Activated T-cell treated with anti-CD3 and anti-CD28 coated beads for 48 hours (primary cell): ENCODE measurements around the gene GRIP1.

Experiments used
- DNase-seq: peaks from one replicate; pipeline ENCODE4 v3.0.0-alpha.2; 2020; ENCODE audit warnings: low read depth

Gene GRIP1, protein sequence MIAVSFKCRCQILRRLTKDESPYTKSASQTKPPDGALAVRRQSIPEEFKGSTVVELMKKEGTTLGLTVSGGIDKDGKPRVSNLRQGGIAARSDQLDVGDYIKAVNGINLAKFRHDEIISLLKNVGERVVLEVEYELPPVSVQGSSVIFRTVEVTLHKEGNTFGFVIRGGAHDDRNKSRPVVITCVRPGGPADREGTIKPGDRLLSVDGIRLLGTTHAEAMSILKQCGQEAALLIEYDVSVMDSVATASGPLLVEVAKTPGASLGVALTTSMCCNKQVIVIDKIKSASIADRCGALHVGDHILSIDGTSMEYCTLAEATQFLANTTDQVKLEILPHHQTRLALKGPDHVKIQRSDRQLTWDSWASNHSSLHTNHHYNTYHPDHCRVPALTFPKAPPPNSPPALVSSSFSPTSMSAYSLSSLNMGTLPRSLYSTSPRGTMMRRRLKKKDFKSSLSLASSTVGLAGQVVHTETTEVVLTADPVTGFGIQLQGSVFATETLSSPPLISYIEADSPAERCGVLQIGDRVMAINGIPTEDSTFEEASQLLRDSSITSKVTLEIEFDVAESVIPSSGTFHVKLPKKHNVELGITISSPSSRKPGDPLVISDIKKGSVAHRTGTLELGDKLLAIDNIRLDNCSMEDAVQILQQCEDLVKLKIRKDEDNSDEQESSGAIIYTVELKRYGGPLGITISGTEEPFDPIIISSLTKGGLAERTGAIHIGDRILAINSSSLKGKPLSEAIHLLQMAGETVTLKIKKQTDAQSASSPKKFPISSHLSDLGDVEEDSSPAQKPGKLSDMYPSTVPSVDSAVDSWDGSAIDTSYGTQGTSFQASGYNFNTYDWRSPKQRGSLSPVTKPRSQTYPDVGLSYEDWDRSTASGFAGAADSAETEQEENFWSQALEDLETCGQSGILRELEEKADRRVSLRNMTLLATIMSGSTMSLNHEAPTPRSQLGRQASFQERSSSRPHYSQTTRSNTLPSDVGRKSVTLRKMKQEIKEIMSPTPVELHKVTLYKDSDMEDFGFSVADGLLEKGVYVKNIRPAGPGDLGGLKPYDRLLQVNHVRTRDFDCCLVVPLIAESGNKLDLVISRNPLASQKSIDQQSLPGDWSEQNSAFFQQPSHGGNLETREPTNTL

DNA sequence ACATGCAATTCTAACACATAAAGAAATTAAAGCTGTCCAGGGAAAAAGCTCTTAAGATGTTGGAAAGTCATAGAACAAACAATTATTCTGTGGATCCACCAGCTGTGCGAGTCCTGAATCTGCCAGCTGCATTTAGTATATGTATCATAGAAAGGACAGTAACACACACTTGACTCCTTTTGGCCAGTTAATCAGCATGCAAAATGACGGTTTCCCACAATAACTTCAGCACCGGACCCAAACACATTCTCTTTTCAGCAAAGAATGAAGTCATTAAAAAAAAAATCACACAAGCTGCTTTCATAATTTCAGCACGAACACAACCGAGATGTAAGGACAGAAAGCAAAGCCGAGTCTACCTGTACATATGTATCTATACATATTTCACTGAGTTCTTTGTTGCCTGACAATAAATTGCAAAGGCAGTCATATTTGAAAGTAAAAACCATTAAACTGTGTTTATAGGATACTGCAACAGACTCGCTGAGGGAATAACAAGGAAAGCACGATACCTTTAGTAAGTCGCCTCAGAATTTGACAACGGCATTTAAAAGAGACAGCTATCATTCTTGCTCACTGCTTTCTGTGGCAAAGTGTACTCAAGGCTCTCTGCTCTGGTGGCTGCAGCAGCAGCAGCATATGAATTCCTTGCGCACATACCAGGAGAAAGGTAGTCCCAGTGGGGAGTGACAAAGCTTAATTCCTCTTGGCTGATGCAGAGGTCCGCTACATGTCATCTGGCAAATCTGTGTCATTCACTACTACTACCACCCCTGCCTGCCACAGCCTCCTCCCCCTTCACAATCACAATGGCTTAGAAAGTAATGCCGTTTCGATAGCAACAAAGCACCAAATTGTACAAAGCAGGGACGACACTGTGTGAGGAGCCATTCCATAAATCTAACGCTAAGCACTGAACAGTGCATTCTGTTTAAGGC lies at the start of gene GRIP1:
GRIP1 (minus strand) TSS at position 739 of the 938 bp plus-strand sequence; CDS start at position 567, 172 bp downstream.
- no peak for DNase-seq

DNA sequence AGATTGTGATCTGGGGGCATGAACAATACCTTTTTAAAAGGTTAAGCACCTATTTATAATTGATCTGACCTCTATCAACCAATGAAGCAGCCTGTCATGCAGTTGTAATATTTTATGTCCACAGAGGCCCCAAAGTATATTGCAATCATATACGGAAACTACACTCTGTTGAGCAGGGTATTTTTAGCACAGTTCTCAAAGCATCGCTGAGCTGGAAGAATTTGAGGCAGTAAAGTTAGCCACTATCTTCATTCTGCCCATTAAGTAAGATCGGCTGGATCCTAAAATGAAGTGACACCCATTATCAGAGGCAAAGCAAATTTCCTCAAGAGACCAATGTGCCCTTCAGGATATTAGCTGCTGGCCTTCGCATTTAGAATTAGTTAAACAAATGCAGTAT lies 47.7 kb upstream of the GRIP1 start:
- DNase-seq: no peak

DNA sequence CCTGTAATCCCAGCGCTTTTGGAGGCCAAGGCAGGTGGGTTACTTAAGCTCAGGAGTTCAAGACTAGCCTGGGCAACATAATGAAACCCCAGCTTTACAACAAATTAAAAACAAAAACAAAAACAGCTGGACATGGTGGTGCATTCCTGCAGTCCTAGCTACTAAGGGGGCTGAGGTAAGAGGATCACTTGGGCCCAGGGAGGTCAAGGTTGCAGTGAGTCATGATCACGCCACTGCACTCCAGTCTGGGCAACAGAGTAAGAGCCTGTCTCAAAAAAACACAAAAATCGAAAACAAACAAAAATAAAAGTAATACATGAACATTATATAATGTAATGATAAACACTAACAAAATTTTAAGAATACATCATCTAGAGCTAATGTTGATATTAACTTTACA lies 46.2 kb upstream of the GRIP1 start:
- DNase-seq: no peak

GRCh38 chr12:66724616-66725015 lies 45.7 kb upstream of the GRIP1 start:
- DNase-seq: no peak

DNA sequence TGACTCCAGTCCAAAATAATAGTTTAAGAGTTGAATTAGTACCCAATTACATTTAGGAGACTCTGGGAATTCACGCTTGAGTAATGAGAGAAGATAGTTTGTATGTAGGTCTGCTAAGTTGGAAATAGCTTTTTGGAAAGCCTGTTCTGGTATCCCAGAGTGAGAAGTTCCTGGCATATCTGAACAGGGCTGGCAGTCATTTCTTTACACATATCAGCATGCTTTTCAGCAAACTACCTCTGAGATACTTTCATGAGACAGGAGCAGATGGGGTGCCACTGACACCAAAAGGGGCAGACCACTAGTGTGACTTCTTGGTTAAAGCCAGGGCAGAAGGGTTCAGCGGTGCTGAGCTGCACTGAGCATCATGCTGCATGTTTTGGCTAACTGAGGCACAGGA lies 45.1 kb upstream of the GRIP1 start:
- no peak for DNase-seq

GRCh38 chr12:66719862-66720261 lies 41.0 kb upstream of the GRIP1 start:
- DNase-seq: no peak

DNA sequence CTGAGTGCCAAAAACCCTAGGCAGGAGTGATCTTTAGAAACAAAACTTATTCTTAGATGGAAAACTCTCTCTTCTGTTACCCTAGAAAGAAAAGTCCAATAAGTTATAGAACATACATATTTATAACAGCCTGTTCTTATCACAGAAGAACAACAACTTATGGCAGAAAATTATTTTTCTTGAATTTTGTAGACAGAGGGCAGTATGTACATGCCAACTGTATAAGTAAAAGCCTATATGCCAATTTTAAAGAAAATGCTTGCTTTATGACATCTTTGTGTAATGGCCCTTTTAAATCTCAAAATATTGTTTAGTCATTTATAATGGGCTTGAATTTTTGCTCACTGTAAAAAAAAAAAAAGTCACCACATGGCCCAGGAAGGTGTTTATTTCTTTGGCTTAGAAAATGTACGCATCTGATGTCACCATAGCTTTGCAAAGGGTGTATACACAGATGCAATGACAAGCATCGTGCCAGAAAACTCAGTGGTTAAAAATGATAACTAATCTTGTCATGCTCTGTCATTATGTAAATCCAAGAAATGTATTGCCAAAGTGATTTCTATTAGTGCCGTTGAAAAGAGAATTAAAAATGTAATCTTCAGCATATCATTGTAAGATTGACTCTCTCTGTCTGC lies 38.3 kb upstream of the GRIP1 start:
- DNase-seq: no peak

GRCh38 chr12:66716522-66716921 lies 37.6 kb upstream of the GRIP1 start:
- DNase-seq: no peak

DNA sequence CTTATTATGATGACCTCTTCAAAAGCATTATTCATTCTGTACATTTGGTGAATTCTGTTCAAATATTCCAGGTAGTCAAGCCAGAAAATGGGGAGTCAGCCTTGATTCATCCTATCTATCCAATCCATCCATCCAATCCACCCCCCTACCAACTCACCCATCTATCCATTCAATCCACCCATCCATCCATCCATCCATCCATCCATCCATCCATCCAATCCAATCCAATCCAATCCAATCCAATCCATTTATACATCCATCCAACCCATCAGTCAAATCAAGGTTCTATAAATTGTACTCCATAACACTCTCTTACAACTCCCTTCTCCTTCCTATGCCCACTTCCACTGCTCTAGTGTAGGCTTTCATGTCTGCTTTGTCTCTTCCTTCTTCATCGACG lies 35.8 kb upstream of the GRIP1 start:
- no peak for DNase-seq

GRCh38 chr12:66713984-66714383 lies 35.1 kb upstream of the GRIP1 start:
- no peak for DNase-seq

DNA sequence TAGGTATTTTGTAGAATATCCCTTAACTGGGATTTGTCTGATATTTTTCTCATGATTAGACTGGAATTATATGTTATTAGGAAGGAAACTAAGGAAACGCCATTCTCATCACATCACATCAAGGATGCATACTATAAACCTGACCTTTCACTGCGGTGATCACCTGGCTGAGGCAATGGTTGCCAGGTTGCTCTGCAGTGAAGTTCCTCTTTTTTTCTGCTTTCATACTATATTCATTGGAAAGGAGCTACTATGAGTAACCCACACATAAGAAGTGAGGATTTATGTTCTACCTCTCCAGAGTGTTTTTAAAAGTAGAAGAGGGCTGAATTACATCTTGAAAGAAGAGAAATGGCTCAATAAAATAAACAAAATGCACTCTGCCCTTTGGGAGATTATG lies 31.0 kb upstream of the GRIP1 start:
- no peak for DNase-seq

- DNase-seq: no peak
Measured at GRCh38 chr12:66709457-66709773, 30.5 kb upstream of the GRIP1 start.

GRCh38 chr12:66708704-66709456 lies 30.0 kb upstream of the GRIP1 start:
- no peak for DNase-seq

DNA sequence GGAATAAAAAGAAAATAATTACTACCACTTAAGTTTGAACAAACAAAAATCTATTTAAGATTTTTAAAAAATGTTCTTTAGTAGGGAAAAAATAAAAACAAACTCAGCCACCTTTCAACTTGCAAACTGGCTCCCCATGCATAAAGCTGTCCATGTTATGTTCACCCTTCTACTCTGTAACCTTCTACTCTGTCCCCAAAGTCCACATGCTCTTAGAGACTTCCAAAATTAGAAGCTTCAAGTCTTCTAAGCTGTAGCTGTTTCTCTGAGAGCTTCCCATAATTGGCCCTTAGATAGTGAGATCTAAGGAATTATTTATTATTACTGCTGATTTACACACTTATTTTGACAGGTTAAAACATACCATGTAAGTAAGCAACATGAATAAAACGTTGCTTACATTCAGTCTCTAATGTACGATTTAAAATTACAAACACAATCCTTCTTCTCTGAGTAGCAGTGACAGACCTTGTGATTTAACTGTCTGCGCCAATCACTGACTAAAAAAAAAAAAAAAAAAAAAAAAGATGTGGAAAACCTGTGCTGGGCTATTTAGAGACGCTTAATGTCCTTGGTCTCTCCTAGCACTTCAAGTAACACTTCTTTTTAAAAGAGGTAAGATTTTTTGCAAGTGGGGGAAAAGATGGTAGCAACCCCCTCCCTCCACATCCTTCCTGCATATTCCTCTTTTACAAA lies 28.3 kb upstream of the GRIP1 start:
- no peak for DNase-seq

DNA sequence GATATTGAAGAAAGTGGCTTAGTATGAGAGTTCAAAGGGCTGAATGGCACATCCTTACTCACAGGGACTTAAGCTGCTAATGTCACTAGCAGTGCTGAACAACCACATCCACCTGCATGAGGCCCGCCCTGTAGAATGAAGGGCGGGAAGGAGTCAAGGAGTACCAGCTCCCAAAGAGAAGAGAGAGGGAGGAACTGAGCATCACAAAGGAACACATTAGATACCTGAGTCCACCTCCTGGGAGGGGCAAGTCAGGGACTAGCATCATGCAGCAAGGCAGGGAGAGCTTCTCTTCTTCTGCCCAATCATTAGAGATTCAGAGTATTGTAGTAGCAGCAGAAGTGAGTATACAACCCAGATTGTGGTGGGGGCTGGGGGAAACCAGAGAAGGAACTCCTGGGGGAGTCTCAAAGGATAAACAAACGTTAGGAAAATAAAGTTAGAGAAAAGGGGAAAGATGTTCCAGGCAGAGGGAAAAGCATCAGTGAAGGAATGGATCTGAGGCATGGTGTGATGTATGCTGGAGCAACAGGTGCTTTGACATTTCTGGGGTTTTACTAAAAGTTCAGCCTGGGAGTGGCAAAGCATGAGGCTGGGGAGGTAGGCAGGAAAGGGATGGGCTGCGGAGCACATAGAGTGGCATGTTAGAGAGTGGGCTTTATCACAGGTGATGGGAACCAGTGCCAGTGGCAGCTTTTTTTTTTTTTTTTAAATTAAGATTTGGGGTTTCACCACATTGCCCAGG lies 21.0 kb upstream of the GRIP1 start:
- no peak for DNase-seq

DNA sequence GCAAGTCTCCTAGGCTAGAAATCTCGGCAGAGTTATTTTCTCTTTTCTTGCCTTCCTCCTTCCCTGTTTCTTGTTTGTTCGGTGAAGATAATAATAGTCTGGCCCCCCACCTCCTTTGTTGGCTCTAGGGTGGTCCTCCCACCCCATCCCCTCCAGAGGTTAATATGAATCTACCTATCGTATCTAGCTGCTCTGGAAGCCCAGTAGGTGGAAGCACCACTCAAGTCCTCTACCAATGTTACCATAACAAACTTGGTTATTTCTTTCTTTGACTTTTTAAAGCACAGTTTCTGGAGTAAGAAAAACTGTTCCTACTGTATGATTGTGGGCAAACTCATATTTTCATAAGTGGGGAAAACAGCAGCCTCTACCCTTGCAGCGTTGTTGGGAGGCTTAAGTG lies 19.7 kb upstream of the GRIP1 start:
- no peak for DNase-seq

GRCh38 chr12:66697404-66697803 lies 18.5 kb upstream of the GRIP1 start:
- no peak for DNase-seq

DNA sequence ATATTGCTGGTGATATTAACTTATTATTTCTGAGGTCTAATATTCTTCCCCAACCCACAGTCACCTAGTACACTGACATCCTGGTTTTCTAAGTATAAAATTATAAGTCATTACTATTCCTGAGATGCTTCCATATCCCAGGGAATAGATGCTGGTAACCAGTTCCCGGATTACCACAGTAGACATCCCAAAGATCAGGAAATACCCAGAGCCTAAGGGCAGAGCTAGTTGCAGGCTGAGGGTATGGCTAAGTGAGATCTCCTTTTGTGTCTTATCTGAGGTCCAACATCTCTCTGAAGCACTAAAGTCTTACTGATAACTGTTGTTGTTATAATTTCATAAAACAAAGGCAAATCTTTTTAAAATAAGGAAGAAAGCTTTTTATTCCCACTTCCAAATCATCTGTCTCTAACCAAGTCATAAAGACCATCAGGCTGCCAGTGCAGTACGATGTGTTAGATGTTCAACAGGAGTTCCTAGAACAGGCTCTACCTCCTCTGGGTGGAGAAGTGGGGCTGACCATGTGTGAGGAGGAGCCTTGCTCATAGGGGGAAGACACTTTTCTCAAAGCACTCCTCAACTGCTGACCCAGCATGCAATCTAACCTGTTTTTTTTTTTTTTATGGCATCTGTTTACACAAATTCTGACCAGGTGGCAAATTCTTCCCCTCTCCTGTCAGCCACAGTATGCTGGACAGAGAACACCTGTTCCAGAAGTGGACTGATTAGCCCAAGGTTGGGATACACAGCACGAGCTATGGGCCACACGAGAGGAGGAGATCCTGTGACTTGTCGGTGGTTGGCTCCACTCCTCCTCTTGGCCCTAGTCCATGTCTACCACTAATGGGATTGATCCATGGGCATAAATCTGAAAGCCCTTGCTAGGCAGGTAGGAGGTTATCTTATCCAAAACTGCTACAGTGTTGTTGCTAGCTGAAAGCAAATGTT lies 16.1 kb upstream of the GRIP1 start:
- DNase-seq: no peak
